HG03469 (cell line): Measurements from ENCODE around the gene IQGAP1.
A peak's percentile ranks its signal among the peaks of the same experiment; 100 is the strongest.
"Not testable (repeated sequence)": the region's sequence is repeated elsewhere in the genome, so short reads cannot be mapped to it uniquely, and the experiment has no call there.

Experiments used
- ATAC-seq: cut with Tn5 transposase; IDR thresholded peaks from one replicate; pipeline ENCODE4 v1.9.1; 2021; ENCODE audit warnings: mild to moderate bottlenecking, moderate library complexity, moderate number of reproducible peaks; ENCODE audit not compliant: unreplicated experiment

The IQGAP1 gene

DNA sequence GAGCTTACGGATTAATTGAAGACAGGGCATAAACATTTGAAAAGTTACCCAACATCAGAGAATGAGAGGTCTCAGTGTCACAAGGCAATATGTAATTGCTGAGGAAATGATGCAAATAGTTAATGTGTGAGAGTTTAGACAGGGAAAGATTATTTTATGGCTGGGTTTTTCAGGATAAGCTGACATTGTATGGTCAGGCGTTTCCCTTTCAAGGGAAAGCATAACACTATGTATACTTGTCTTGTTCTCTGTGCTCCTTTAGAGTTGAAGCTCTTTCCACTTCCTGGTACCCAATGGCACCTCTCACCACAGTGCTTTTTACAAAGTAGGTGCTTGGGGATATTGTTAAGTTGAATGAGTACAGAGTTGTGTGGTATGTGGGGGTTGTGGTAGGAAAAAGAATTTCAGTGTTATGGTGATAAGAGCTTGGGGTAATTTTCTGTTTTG is 19.9 kb downstream of the IQGAP1 start:
- ATAC-seq: no peak

DNA sequence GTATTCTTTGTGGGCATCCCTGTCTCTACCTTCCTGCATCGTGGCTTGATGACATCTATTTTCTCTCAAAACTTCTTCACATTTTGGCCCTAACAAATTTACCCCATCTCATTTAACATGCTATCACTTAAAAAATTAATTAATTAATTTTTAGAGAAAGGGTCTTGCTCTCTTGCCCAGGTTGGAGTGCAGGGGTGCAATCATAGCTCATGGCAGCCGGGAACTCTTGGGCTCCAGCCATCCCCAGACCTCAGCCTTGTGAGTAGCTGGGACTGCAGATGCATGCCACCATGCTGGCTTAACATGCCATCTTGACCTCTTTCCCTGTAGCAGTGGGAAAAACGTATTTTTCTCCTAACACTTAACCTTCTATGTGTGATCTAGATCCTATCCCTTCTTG is 20.6 kb downstream of the IQGAP1 start:
- no peak for ATAC-seq

DNA sequence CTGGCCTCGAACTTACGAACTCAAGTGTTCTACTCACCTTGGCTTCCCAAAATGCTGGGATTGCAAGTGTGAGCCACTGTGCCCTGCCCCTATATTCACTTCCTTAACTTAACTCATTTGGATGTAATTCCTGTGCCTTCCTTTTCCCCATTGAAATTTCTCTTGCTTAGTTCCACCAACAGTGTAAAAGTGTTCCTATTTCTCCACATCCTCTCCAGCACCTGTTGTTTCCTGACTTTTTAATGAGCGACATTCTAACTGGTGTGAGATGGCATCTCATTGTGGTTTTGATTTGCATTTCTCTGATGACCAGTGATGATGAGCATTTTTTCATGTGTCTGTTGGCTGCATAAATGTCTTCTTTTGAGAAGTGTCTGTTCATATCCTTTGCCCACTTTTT is 21.5 kb downstream of the IQGAP1 start:
- ATAC-seq: not testable (repeated sequence)

DNA sequence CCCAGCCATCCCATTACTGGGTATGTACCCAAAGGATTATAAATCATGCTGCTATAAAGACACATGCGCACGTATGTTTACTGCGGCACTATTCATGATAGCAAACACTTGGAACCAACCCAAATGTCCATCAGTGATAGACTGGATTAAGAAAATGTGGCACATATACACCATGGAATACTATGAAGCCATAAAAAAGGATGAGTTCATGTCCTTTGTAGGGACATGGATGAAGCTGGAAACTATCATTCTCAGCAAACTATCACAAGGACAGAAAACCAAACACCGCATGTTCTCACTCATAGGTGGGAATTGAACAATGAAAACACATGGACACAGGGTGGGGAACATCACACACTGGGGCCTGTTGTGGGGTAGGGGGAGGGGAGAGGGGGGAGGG is 22.3 kb downstream of the IQGAP1 start:
- not testable (repeated sequence) for ATAC-seq

DNA sequence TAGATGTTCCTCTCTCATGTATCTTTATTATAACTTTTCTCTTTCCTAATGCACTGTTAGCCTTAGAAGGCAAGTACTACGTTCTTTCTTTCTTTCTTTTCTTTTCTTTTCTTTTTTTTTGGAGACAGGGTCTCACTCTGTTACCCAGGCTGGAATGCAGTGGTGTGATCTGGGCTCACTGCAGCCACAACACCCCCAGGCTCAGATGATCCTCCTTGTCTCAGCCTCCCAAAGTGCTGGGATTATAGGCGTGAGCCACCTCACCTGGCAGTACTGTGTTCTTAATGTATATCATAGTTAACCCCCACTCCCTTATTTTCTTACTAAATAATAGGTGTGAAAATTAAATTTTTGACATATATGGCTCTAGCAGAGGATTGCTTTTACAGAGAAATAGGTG is 23.1 kb downstream of the IQGAP1 start:
- ATAC-seq: no peak

DNA sequence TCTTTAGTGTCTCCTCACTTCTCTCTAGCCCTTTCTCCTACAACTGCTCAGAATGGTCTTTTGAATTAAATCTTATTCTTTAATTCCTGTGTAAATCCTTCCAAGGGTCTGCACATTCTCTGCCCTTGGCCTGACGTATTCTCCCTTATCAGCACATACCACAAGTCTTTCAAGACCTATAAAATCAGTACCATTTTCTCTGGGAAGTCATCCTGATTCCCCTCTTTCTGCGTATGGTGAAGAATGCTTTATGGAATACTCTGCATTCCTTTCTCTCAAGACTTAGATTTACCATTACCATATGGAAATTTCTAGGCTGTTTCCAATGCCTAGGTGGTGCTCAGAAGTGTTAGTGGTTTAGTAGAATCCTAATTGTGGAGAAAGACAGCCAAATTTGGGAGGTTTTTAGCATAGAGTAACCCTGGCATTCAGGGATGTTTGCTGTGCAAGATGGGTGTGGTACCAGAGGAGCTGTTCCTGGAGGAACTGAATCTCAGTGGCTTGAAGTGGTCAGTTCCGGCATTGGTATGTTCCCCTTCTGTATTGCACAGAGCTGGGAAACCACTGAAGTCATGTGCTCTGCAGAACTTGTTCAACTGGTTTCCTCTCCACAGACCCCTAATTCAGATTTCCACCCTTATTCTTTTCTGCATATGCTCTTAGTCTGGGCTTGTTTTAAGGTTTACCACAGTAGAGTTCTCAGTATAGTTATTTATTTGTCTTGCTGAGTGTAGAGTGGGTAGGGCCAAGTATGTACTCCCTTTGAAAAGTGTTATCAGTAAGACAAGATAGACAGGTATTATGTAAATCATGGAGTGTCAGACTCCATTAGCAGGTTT is 24.5 kb downstream of the IQGAP1 start:
- peak; percentile 93 for ATAC-seq

DNA sequence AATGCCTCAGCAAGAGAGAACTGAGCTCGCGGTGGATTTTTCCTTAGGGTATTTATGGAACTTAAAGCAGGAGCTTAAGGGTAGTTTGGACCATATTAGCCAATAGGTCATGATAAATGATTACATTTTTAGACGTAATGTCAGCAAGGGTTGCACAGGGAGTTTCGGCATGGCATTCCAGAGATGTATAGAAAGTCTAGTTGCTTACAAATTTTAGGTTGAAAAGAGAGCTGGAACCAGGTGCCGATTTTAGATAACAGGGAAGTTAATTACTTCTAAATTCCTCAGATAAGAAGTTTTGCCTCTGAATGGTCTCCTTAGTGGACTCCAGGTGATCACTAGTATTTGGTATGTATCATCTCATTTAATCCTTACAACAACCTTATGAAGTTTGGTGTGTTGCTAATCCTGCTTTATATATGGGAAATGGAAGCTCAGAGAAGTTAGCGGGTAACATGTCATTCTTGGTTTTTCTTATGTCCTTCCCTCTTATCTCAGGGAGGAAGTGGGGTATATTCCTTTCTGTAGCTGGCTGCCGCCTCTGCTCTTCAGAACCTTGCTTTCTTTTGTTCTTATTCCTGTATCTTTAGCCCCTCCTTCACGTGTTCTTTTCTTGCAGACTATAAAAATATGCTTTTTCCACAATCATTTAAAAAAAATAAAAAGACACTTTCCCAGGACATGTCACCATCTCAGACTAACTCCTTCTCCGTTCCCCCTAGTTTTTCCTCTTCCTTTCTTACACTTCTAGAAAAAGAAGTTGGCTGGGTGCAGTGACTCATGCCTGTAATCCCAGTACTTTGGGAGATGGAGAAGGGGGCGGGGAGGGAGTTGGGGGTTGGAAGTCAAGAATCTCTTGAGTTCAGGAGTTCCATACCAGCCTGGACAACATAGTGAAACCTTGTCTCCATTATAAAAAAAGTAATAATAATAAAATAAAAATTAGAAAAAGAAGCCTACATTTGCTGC is 25.7 kb downstream of the IQGAP1 start:
- ATAC-seq: no peak

DNA sequence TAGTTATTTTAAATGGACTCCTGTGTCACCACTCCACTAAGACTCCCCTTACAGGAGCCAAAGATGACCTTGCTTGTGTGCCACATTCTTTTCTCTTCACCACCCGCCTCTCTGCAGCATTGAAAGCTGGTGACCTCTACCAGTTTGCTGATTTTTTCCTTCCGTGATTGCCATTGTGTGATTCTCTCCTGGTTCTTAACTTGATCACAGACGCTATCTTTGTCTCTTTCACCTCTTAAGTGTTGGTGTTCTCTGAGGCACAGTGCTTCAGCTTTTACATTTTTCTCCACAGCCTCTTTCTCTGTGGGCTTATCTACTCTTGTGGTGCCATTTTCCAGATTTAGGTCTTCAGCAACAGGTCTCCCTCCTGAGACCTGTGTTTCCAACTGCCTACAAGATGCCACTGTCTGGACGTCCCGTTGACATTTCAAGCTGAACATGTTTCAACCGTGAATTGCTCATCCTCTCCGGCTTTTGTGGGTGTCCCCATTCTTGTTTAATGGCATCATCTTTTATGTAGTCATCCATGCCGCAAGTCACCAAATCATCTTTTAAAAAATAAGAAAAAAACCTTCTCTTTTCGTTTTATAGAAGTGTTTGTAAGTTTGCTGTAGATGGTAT is 26.5 kb downstream of the IQGAP1 start:
- no peak for ATAC-seq

DNA sequence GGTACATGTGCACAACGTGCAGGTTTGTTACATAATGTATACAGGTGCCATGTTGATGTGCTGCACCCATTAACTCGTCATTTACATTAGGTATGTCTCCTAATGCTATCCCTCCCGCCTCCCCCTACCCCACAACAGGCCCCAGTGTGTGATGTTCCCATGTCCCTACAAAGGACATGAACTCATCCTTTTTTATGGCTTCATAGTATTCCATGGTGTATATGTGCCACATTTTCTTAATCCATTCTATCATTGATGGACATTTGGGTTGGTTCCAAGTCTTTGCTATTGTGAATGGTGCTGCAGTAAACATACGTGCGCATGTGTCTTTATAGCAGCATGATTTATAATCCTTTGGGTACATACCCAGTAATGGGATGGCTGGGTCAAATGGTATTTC is 28.0 kb downstream of the IQGAP1 start:
- ATAC-seq: not testable (repeated sequence)

DNA sequence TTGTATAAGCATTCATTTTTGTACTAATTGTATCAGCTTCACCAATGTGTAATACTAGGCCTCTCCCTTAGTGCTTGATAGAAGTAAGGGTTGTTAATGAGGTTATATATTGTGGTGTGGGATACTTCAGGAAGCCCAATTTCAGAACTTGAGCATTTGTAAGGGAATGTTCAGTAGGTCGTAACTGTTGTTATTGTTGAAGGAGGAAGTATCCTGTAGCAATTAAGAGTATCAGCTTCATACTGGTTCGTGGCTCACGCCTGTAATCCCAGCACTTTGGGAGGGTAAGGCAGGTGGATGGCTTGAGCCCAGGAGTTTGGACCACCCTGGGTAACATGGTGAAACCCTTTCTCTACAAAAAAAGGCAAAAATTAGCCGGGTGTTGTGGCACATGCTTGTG is 30.6 kb downstream of the IQGAP1 start:
- no peak for ATAC-seq

DNA sequence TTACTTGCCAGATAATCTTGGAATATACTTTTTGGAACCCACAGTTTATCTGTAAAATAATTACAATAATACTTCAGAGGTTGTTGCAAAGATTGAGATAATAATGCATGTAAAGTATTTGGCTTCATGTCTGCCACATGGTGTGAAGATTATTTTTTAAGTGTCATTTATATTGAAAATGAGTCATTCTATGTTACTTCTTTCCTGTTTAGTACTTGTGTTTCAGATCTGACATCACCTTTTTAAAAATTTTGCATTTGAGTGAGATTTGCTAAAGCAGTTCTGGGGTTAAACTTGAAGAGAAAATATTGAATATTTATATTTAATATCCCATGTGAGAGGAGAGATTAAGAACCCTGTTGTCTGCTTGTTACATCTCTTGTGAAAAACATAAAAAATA is 31.2 kb downstream of the IQGAP1 start:
- ATAC-seq: peak; percentile 14

DNA sequence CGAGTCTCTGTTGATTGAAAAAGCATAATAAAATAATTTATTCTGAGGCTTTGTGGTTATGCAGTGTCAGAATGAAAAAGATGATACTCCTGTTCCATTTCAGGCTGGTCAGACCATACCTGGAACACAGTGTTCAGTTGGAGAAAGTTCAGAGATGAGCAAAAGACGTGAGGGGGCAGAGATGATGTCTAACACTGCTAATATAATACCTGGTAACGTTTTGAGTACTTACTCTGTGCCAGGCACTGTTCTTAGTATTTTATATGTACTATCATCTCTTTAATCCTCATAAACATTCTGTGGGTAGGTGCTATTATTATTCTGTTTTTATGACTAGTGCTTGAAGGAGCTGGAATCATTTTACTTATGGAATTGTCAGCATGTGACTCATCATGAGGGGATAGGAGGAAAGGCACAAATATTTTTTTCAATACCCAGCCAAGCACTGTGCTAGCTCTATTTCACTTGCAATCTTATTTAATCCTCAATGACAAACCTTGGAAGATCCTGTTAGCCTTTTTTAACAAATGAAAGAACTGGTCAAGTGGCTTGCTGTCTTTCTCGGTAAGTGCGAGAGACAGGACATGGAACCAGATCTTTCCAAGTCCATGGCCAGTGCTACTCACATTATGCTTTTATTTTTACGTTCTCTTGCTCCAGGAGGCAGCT is 31.8 kb downstream of the IQGAP1 start:
- ATAC-seq: peak; percentile 47

DNA sequence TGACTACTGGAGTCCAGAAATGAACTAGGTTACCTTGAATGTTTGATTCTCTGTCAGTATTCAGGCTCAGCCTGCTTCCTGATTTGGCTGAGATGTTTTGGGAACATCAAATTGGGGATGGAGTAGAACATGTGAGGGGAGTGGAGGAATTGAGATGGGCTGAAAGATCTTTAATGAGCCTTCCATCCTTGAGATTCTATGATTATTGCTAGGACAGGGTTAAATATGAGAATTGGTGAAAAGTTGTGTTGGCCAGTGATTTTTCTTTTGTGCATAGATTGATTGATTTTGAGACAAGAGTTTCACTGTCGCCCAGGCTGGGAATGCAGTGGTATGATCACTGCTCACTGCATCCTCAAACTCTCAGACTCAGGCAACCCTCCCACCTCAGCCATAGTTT is 32.4 kb downstream of the IQGAP1 start:
- no peak for ATAC-seq

DNA sequence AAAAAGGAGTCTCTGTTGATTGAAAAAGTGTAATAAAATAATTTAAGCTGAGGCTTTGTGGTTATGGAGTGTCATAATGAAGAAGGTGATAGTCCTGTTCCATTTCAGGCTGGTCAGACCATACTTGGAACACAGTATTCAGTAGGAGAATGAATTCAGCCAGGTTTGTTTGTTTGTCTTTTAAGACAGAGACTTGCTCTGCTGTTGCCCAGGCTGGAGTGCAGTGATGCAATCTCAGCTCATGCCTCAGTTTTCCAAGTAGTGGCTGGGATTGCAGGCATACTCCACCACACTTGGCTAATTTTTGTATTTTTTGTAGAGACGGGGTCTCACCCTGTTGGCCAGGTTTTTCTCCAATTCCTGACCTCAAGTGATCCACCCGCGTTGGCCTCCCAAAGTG is 33.5 kb downstream of the IQGAP1 start:
- ATAC-seq: no peak

DNA sequence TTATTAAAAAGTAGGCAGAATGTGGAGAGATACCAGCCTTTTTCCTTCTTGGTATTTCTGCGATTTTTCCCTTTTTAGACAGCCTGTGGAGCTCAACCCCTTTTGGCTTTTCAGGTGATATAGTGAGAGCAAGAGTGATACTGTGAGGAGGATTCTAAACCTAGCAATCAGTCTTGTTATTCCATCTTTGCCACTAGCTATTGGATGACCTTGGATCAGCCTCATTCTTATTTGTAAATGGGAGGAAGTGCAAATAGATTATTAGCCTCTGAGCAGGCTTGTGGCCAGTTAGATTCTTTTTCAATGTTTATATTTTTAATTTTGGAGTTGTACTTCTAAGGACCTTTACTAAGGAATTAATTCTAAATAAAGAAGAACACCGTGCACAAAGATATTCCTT is 34.0 kb downstream of the IQGAP1 start:
- no peak for ATAC-seq

DNA sequence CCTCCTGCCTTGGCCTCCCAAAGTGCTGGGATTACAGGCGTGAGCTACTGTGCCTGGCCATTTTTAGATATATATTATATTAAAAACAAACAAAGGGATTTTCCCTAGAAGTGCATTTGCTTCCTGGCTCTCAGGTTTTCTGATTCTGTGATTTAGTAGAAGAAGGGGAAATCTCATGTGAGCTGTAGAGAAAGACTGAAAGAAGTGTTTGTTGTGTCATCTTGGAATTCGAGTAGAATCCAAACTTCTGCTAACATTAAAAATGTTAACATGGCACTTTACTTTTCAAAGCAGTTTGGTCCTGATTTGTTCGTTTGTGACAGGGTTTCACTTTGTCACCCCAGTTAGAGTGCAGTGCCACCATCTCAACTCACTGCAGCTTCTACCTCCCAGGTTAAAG is 34.9 kb downstream of the IQGAP1 start:
- ATAC-seq: no peak

DNA sequence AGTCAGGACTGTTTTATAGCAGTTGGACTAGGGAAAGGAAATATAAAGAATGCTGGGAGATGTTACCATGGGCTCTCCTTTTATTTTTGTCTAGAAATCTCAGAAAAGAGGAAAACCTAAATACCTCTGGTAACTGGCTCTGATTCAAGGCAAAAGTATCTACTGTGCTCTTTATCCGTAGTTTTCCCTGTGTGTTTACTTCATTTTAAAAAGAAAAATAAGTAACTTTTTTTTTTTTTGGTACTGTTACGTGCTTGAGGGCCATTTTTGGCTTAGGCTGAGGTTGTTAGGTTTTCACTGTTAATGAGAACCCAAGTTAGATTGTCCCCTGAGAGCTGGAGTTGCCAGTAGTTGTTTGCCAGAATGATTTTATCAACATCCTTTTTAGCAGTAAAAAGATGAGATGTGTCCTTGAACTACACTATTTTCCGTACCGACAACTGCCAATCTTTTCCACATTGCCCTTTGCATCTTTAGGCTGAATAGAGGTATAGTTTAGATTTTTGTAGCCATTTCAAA is 35.8 kb downstream of the IQGAP1 start:
- no peak for ATAC-seq

DNA sequence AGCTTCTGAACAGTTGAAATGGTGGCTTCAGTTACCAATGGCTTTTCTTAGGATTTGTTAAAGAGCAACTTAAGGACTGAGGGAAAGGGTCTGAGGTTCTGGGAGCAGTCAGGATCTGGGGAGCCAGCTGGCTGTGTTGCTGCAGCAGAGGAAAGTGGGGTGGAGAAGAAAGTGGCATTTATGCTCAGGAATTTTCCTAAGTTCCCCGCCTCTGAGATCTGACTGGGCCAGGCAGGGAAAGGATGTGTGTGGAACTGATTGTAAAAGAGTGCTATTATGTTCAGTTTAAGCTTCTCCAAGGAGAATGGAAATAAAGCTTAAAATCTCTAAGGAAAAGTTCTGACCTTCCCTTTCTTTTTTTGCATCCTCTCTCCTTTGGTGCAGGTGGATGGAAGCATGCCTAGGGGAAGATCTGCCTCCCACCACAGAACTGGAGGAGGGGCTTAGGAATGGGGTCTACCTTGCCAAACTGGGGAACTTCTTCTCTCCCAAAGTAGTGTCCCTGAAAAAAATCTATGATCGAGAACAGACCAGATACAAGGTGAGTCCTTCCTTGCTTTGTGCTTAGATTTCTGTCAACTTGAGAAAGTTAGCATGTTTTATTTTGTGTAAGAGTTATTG is 37.8 kb downstream of the IQGAP1 start:
- ATAC-seq: no peak

DNA sequence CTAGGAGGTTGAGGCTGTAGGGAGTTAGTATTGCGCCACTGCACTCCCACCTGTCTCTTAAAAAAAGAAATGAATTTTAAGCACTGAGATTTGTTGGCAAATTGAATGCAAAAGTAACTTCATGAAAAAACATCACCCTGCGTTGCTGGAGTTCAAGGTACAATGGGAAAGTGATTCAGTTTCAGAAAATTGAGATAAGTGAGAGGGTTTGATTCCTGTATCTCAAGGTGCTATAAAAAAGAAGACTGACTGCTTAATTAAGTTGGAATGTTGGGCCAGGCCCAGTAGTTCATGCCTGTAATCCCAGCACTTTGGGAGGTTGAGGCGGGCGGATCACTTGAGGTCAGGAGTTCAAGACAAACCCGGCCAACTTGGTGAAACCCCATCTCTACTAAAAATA is 39.1 kb downstream of the IQGAP1 start:
- no peak for ATAC-seq

DNA sequence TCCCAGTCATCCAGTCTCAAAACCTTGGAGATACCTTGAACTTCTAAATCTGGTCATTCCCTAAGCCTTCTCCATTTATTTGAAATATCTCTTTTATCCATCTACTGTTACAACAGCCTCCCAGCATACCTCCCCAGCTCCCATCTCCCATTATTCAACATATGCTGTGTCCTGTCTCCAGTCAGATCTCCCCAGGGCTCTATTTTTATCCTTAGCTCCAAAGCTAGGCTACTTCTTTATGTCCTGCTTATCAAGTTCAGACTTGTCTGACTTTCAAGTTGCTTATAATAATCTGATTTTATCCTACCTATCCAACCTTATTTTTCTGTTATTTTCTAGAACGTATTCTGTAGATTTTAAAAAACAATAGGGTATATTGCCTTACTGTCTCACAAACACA is 44.2 kb downstream of the IQGAP1 start:
- no peak for ATAC-seq
